ENCODE data around the gene WDPCP.

DNA sequence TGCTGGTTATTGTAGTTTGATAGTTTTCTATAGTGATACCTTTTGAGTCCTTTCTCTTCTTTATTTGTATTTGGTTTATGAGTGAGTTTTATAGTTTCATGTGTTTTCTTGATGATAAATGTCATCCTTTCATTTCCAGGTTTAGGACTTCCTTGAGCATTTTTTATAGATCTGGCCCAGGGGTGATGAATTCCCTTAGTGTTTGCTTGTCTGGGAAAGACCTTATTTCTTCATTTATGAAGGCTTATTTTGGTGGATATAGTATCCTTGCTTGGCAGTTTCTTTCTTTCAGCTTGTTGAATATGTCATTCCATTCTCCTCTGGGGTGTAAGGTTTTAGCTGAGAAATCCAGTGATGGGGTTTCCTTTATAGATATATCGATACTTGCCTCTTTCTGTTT lies 483.8 kb downstream of the WDPCP start:
- TF ChIP-seq POLR2AphosphoS5 (IDR thresholded peaks at IDR 0.05; ENCODE audit: low read depth, low read length) (no peak), POLR2A (IDR thresholded peaks at IDR 0.05; ENCODE audit: insufficient read depth in 1 of 2, low read depth in 2 of 2, low read length in 2 of 2) (no peak), PHF21A (CRISPR knock-in tag; IDR thresholded peaks at IDR 0.05) (no peak), NFKBIZ (CRISPR knock-in tag; IDR thresholded peaks at IDR 0.05) (no peak), ZNF558 (CRISPR knock-in tag; IDR thresholded peaks at IDR 0.05; ENCODE audit: borderline replicate concordance) (no peak), FOXK1 (CRISPR knock-in tag; IDR thresholded peaks at IDR 0.05; ENCODE audit: borderline replicate concordance, low read depth) (no peak), RFXANK (CRISPR knock-in tag; IDR thresholded peaks at IDR 0.05) (no peak), CAMTA2 (CRISPR knock-in tag; IDR thresholded peaks at IDR 0.05; ENCODE audit: borderline replicate concordance) (no peak), ZNF780A (CRISPR knock-in tag; IDR thresholded peaks at IDR 0.05) (no peak), CTCF (CRISPR knock-in tag; IDR thresholded peaks at IDR 0.05) (no peak), ZNF10 (CRISPR knock-in tag; IDR thresholded peaks at IDR 0.05; ENCODE audit: borderline replicate concordance, low read depth) (no peak), SP1 (IDR thresholded peaks at IDR 0.05) (no peak), SP1 (CRISPR knock-in tag; IDR thresholded peaks at IDR 0.05) (no peak), HOXA7 (CRISPR knock-in tag; IDR thresholded peaks at IDR 0.05) (no peak), HNF4G (IDR thresholded peaks at IDR 0.05; ENCODE audit: borderline replicate concordance, low read depth, low read length) (no peak), HNF4G (CRISPR knock-in tag; IDR thresholded peaks at IDR 0.05; ENCODE audit: borderline replicate concordance, low read depth) (no peak)

Measured in HepG2 (cell line).